NCI-H446 treated with DMSO at 0.1 percent for 48 hours (cell line): ENCODE measurements around the gene TRIM14.

Experiments
- DNase-seq: peaks from one replicate; lab custom pipeline; 2025; lab: John Stamatoyannopoulos, UW

TRIM14 gene

DNA sequence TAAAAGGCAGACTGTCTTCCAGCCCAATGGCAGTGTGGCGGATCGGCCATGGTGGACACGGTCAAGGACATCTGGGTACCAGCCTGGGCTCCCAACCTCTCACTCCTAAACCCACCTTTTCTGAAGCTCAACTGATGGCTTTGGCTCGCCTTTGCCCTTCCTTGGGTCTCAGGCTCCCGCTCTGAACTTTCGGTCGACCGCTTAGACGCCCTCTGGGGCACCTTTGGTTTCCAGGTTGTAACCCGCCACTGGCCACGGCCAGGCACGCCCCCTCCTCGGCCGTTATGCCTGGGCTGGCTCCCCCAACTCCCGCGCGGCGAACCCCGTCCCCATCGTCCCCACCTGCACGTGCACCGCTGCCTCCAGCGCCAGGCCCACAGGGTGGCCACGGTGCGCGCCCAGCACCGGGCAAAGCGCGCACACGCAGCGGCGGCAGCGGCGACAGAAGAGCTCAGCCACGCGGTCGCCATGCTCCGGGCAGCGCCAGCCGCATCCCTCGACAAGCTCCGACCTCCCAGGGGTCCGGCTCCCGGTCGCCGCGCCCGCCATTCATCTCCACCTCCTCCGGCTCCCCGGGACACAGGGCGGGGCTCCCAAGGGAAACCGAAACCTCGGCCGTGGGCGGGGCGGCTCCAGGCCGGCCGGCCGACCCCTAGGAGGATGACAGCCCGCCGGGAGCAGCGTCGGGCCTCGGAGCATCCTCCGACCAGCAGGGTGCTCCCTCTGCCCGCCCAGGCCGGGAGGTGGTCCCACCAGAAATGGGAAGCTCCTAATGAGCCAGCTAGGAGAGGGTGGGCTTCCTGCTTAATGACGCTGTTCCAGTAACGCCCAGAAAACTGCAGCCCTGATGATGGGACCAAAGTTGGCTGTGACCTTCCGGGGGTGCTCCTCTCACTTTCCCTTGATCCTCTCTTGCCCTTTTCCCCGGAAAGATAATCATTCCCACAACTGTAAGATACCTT lies at the start of gene TRIM14:
Gene TRIM14, minus strand, starts transcription at position 583 of the 962 bp plus-strand sequence. Its CDS starts 34 bp downstream, at position 549.
- no peak for DNase-seq

- DNase-seq: no peak
These were observed 49.2 kb upstream of the TRIM14 start for GRCh38 chr9:98168153-98168780.

- DNase-seq: no peak
These were observed 45.9 kb upstream of the TRIM14 start for GRCh38 chr9:98164912-98165311.

DNA sequence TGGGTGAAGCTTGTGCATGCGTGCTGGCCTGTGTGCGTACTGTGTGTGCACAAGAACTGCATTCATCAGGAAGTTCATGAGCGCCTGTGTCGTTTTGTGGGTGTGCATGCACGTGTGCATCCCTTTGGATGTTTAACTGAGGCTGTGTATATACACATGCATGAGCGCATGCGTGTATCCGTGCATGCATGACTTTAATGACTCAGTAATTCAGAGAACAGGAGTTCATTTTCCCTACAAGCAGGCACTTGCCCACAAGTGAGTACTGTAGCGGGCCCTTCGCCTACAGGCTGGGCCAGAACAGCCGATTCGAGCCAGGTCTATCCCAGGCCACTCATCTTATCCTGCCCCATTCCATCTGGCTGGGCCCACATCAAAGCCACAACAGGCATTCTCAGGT lies 43.6 kb upstream of the TRIM14 start:
- no peak for DNase-seq

GRCh38 chr9:98161851-98162250 lies 42.8 kb upstream of the TRIM14 start:
- no peak for DNase-seq

DNA sequence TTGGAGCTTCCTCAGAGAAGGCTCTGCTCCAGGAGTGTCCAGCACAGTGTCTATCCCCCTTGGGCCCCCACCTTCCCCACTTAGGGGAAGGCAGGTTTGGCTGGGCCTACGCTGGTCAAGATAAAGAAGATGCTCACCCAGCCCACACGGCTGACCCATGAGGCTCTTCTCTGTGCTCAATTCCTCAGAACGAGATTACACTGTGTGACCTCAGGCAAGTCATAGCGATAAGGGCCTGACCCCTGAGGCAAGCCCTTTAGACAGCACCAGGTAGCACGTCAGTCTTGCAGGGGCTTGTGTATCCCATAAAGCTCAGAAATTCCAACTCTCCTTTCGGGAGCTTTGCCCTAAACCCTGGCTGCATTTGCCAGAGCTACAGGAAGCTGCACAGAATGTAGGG lies 40.8 kb upstream of the TRIM14 start:
- DNase-seq: no peak

- no peak for DNase-seq
These were observed 40.3 kb upstream of the TRIM14 start for GRCh38 chr9:98159301-98159700.

GRCh38 chr9:98158071-98158831 lies 39.2 kb upstream of the TRIM14 start:
- DNase-seq: no peak

DNA sequence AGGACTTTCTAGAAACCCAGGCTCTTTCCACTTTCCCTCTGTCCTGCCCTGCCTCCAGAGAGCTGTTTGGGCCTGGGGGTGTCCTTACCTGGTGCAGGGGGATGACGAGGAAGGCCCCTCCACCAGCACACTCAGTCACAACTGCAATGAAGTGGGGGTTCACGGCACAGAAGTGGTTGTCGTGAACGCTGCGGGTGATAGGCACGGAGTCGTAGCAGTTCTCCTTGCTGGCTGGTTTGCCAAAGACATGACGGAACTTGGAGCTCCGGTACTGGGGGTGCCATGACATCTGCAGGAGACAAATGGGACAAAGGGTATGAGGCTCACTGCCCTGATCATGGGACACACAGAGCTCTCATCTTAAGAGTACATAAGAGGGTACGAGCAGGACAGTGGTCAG lies 38.4 kb upstream of the TRIM14 start:
- DNase-seq: no peak

DNA sequence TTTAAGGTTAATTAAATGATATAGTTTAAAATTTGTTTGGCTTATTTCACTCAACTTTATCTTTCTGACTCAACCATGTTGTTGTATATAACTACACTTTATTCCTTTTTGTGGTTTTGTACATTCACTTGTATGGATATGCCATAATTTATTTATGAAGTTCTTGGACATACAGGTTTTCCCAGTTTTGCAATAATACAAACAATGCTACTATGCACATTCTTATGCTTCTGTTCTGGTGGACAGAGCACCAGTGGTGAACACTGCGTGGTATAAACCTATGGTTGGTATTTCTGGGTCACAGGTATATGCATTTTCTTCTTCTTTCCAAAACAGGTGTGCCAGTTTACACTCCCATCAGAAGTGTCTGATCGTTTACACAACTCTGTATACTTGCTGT lies 35.7 kb upstream of the TRIM14 start:
- DNase-seq: no peak

GRCh38 chr9:98152526-98152925 lies 33.5 kb upstream of the TRIM14 start:
- no peak for DNase-seq

GRCh38 chr9:98150721-98151120 lies 31.7 kb upstream of the TRIM14 start:
- DNase-seq: no peak

DNA sequence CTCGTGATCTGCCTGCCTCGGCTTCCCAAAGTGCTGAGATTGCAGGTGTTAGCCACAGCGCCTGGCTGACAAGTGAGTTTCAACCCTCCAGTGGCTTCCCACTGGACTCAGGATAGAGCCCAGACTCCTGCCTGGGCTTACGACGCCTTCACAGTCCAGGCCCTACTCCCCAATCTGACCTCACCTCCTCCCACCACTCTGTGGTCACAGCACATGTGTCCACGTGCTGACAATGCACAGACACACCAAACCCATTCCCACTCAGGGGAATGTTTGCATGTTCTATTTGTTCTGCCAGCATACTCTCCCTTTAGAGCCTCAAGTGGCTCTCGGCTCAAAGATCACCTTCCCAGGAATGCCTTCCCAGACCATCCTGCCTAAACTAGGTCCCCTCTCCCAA lies 31.1 kb upstream of the TRIM14 start:
- no peak for DNase-seq

DNA sequence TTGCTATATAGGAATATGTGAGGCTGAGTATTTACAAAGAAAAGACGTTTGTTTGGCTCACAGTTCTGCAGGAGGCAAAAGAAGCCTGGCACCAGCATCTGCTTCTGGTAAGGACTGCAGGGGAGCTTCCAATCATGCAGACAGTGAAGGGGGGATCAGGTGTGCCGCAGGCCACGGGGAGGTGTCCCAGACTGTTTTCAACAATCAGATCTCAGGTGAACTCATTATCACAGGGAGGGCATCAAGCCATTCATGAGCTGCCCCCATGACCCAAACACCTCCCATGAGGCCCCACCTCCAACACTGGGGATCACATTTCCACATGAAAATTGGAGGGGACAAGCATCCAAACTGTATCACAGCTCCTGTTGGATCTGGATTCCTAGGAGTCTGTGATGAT lies 30.4 kb upstream of the TRIM14 start:
- no peak for DNase-seq

GRCh38 chr9:98148486-98148885 lies 29.5 kb upstream of the TRIM14 start:
- no peak for DNase-seq

GRCh38 chr9:98147582-98147981 lies 28.6 kb upstream of the TRIM14 start:
- DNase-seq: no peak

GRCh38 chr9:98146101-98146991 lies 27.3 kb upstream of the TRIM14 start:
- DNase-seq: no peak

GRCh38 chr9:98144631-98145030 lies 25.6 kb upstream of the TRIM14 start:
- no peak for DNase-seq

GRCh38 chr9:98144076-98144475 lies 25.1 kb upstream of the TRIM14 start:
- DNase-seq: no peak

DNA sequence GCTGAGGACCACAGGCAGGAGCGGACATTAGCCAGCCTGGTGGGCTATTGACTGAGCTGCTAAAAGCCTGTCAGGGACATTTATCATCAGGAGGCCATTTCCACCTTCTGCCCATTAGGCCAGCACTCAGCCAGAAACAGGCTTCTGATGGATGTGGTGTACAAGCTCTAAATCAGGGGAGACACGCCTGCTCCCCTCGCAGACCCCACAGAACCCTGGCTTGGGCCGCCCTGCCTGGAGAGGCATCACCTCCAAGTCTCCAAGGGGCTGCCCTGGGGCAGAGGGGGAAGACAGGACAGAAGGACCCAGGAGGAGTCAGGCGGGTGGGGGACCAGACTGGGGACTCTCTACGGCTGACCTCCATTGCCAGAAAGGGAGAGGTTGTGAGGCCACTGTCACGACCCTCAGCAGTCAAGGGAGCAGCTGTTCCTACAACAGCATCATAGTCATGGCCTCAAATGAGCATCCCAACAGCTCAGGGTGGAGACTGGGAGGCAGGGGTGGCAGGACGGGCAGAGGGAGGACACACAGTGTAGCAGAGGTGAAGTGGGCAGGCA lies 24.0 kb upstream of the TRIM14 start:
- DNase-seq: no peak

- DNase-seq: no peak
These were observed 23.3 kb upstream of the TRIM14 start for GRCh38 chr9:98142182-98142907.
